ENCODE measurements around the gene WNT2.

- TF ChIP-seq CTCF (conservative IDR thresholded peaks at IDR 0.05; ENCODE audit: low read length) = no peak
- TF ChIP-seq EZH2phosphoT487 (IDR thresholded peaks at IDR 0.05; ENCODE audit: borderline replicate concordance) = no peak
Measured at GRCh38 chr7:117362294-117362888, 39.5 kb upstream of the WNT2 start.

Data from Loucy (cell line).